Tibial nerve (tissue), 4 donors: ENCODE results near the gene DAP3. TPM values are rescaled to one million over a fixed set of nuclear protein-coding genes. Genes with fewer than 3 reads are reported as not detected.
"Not testable (repeated sequence)": the region's sequence is repeated elsewhere in the genome, so short reads cannot be mapped to it uniquely, and the experiment has no call there.

Experiments
- DNase-seq, 2 donors: peaks; one replicate each; pipeline ENCODE4 v3.0.0-alpha.2; 2019; ENCODE audit warnings: low spot score in 2 of 2
- H3K27ac ChIP-seq, 4 donors: fragments of 200-600 bp; sonication (generic) in 3 of 4; one replicate each; pipeline ENCODE4 v1.5.1; 2017 to 2019; ENCODE audit warnings: mild to moderate bottlenecking in 1 of 4
- H3K27me3 ChIP-seq, 2 donors: fragments of 200-600 bp; sonication (generic) in 1 of 2; one replicate each; pipeline versions ENCODE4 v1.5.1 to v1.6.0; 2017 to 2019
- H3K36me3 ChIP-seq, 3 donors: fragments of 200-600 bp; sonication (generic); one replicate each; pipeline ENCODE4 v1.5.1; 2018 to 2019
- H3K4me1 ChIP-seq, 4 donors: fragments of 200-600 bp; sonication (generic) in 3 of 4; one replicate each; pipeline ENCODE4 v1.5.1; 2017 to 2019
- H3K4me3 ChIP-seq, 4 donors: fragments of 200-600 bp; sonication (generic) in 3 of 4; one replicate each; pipeline ENCODE4 v1.5.1; 2017 to 2019; ENCODE audit warnings: mild to moderate bottlenecking in 1 of 4, moderate library complexity in 1 of 4
- H3K9me3 ChIP-seq, 4 donors: fragments of 200-600 bp; sonication (generic) in 3 of 4; one replicate each; pipeline ENCODE4 v1.5.1; 2017 to 2019
- EP300 ChIP-seq, 2 donors: sonication (generic); formaldehyde crosslinking; IDR thresholded peaks; one replicate each; pipeline ENCODE4 v1.6.1; 2017; ENCODE audit warnings: antibody characterized with exemption in 2 of 2, mild to moderate bottlenecking in 1 of 2
- POLR2A ChIP-seq, 2 donors: fragments of 450-650 bp; IDR thresholded peaks; one replicate each; pipeline ENCODE4 v1.6.1; 2017; ENCODE audit warnings: antibody characterized with exemption in 2 of 2, mild to moderate bottlenecking in 2 of 2, moderate library complexity in 2 of 2
- WGBS, 2 donors: methylation state at CpG; one replicate each; pipeline ENCODE4 v1.1.5; 2018; 5-methylcytosine and 5-hydroxymethylcytosine counted together
- total RNA-seq, 4 donors: library from RNA; depleted of rRNA; stranded (reverse); fragments of >200 nt; gene quantifications; one replicate each; pipeline ENCODE4 v1.1.0, GENCODE V29; 2016
- TF ChIP-seq, protein P1 (sequence below), 5 experiments: fragments of 200-600 bp in 3 of 5; fragments of 450-650 bp in 2 of 5; sonication (generic) in 3 of 5; IDR thresholded peaks; one replicate each; pipeline ENCODE4 v1.5.1; 2016 to 2019; ENCODE audit warnings: antibody characterized with exemption in 5 of 5, mild to moderate bottlenecking in 3 of 5, moderate library complexity in 2 of 5

Gene DAP3
- total RNA-seq, 4 donors from 2014 or later, result 101 to 159 (median 138) TPM

DNA sequence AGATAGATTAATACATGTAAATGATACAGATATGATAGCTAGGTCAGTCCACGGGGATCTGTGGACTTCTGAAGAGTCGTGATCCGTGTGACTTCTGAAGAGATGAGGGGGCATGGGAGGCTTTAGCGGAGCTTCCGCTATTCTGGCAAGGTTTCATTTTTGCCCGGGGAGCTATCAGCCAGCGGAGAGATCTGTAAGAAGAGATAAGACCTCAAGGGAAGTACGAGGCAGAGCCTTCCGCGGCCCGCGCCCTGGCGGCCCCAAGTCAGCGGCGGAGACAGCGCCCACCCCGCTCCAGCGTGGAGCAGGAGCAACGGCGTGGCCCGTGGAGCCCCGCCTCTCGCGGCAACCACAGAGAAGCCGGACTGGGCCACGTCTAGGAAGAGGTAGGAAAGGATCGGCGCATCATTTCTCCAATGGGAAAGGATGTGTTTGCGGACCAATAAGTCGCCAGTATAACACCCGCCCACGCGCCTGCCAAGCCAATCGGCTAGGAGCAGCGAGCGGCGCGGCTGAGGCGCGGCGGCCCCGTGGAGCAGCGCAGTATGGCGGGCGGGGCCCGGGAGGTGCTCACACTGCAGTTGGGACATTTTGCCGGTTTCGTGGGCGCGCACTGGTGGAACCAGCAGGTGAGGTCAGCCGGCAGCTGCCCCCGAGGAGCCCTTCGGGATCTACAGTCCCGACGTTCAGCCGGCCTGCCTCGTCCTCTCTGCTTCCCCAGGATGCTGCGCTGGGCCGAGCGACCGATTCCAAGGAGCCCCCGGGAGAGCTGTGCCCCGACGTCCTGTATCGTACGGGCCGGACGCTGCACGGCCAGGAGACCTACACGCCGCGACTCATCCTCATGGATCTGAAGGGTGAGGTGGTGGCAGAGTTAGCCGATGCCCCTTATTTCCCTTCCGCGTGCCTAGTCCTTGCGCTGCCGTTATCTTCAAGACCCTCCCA is 56.7 kb downstream of the DAP3 start:
- not testable (repeated sequence) for H3K9me3 ChIP-seq, H3K27me3 ChIP-seq, H3K4me1 ChIP-seq
- peak overlapping the region; percentile 76 to 87 (median 82) for H3K27ac ChIP-seq
- peaks cover 0 to 23% (median 0%) of the 10 kb centered on the region in 3 donors for H3K36me3 ChIP-seq
- WGBS, 2 donors, result 0 to 1% methylated on average over 30 to 34 of the region's 77 CpGs
- peak overlapping the region; percentile 64 to 83 (median 76) for H3K4me3 ChIP-seq
- DNase-seq, result peak; percentile 92 to 95
- peak in 1 of 2 donors; percentile 48 for TF ChIP-seq POLR2A (IDR thresholded peaks at IDR 0.05)
- TF ChIP-seq EP300 (IDR thresholded peaks at IDR 0.05), result peak; percentile 41 to 77
- TF ChIP-seq, protein P1, sequence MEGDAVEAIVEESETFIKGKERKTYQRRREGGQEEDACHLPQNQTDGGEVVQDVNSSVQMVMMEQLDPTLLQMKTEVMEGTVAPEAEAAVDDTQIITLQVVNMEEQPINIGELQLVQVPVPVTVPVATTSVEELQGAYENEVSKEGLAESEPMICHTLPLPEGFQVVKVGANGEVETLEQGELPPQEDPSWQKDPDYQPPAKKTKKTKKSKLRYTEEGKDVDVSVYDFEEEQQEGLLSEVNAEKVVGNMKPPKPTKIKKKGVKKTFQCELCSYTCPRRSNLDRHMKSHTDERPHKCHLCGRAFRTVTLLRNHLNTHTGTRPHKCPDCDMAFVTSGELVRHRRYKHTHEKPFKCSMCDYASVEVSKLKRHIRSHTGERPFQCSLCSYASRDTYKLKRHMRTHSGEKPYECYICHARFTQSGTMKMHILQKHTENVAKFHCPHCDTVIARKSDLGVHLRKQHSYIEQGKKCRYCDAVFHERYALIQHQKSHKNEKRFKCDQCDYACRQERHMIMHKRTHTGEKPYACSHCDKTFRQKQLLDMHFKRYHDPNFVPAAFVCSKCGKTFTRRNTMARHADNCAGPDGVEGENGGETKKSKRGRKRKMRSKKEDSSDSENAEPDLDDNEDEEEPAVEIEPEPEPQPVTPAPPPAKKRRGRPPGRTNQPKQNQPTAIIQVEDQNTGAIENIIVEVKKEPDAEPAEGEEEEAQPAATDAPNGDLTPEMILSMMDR (IDR thresholded peaks at IDR 0.05), result peak in 2 of 5 experiments; percentile 16 to 40

DNA sequence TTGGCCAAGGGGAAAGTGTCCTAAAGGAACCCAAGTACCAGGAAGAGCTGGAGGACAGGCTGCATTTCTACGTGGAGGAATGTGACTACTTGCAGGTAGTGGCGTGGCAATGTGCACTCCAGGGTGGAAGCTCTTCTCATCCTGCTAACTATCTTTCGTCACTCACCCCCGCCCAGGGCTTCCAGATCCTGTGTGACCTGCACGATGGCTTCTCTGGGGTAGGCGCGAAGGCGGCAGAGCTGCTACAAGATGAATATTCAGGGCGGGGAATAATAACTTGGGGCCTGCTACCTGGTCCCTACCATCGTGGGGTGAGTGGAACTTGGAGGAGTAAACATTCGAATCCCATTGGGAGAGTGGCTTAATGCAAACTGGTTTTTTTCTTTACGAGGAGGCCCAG is 58.7 kb downstream of the DAP3 start:
- not testable (repeated sequence) for DNase-seq, H3K4me3 ChIP-seq, H3K9me3 ChIP-seq, H3K27ac ChIP-seq, H3K4me1 ChIP-seq, H3K27me3 ChIP-seq
- H3K36me3 ChIP-seq, result peaks cover 0 to 41% (median 0%) of the 10 kb centered on the region in 3 donors
- WGBS, 2 donors, result 91 to 92% methylated on average over 10 to 11 of the region's 12 CpGs

DNA sequence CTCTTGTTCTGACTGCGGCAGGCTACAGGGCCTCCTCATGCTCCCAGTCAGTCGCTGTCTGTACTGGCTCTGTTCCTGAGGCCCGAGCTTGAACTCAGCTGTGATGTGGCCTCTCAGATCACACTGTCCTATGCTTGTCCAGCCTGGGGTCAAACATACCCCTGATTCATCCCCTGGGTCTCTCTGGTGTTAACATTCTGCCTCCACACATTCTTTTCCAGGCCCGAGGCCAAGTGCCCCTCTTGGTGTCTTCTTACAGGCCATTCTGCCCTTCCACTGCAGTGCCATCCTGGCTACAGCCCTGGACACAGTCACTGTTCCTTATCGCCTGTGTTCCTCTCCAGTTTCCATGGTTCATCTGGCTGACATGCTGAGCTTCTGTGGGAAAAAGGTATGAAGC is 59.2 kb downstream of the DAP3 start:
- H3K27ac ChIP-seq, H3K4me3 ChIP-seq, H3K9me3 ChIP-seq, H3K4me1 ChIP-seq, DNase-seq, H3K27me3 ChIP-seq: not testable (repeated sequence)
- peaks cover 0 to 47% (median 0%) of the 10 kb centered on the region in 3 donors for H3K36me3 ChIP-seq
- 77 to 82% methylated on average over 5 of the region's 5 CpGs for WGBS, 2 donors

DNA sequence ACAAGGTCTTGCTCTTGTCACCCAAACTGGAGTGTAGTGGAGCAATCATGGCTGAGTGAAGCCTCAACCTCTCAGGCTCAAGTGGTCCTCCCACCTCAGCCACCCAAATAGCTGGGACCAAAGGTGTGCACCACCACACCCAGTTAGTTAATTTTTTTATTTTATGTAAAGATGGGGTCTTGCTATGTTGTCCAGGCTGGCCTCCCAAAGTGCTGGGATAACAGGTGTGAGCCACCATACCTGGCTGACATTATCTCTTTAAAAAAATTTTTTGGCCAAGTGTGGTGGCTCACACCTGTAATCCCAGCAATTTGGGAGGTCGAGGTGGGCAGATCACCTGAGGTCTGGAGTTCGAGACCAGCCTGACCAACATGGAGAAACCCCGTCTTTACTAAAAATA is 70.1 kb downstream of the DAP3 start:
- H3K27ac ChIP-seq, H3K27me3 ChIP-seq, H3K9me3 ChIP-seq, DNase-seq, H3K4me1 ChIP-seq, H3K4me3 ChIP-seq: not testable (repeated sequence)
- 94 to 100% methylated on average over 3 of the region's 3 CpGs for WGBS, 2 donors
- peaks cover 6 to 93% (median 47%) of the 10 kb centered on the region in 3 donors for H3K36me3 ChIP-seq

DNA sequence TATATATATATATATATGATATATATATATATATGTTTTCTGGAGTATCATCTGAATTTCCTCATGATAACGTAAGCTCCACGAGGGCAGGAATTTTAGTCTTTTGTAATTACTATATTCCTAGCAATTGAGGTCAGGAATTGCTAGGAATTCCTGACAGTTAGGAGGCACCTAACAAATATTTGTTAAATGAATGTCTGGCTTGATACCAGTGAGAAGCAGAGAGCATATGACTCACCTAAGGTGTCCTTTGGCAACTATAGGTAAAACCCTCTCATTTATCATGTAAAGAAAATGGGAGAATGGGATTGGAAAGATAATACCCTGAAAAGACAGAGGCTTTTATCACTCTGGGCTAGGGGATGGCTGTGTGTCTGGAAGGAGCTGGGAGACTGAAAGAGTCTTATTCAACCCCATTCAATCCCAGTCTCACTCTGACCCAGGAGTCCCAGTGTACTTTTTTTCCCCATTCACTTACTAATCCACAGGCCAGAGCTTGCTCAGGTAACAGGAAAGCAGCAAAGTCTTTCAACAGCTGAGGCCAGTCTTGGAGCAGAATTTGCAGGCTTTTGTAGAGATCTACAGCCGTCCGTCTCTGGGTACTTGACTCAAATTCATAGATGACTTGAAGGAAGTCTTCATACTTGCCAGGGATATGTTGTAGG is 71.2 kb downstream of the DAP3 start:
- Histone ChIP-seq H3K4me3 (no peak overlapping the region), H3K27me3 (no peaks in the 10 kb centered on the region), H3K27ac (no peak overlapping the region), H3K4me1 (peaks cover 0 to 5% (median 0%) of the 10 kb centered on the region in 4 donors), H3K9me3 (no peaks in the 10 kb centered on the region), H3K36me3 (peaks cover 6 to 93% (median 47%) of the 10 kb centered on the region in 3 donors)
- 96 to 99% methylated on average over 4 of the region's 4 CpGs for WGBS, 2 donors
- TF ChIP-seq EP300 (IDR thresholded peaks at IDR 0.05) (no peak), POLR2A (IDR thresholded peaks at IDR 0.05) (no peak)
- TF ChIP-seq, protein P1 (IDR thresholded peaks at IDR 0.05), result no peak
- DNase-seq, result no peak

DNA sequence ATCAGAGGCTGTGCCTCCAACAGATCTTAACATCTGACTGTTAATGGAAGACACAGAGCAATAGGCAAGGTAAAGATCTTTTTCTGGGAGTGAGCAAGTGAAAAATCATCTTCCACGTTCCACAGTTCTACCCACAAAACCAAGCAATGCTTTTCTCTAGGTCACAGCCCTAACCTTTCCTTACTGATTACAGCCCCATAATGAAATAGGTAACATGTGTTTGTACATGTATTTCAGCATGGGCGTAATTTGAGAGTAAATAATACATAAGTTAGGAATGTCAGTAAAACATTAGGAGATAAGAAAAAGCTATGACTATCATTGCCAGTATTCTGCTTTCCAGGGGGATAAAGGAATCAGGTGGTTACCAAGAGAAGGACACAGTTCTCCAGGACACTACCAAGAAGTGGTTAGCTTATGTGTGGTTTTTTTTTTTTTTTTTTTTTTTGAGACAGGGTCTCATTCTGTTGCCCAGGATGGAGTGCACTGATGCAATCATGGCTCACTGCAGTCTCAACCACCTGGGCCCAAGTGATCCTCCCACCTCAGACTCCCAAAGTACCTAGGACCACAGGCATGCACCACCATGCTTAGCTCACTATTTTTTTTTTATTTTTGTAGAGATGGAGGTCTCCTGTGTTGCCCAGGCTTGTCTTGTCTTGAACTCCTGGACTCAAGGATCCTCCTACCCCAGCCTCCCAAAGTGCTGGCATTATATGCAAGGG is 72.0 kb downstream of the DAP3 start:
- Histone ChIP-seq H3K4me3 (no peak overlapping the region), H3K27me3 (no peaks in the 10 kb centered on the region), H3K36me3 (peaks cover 6 to 93% (median 51%) of the 10 kb centered on the region in 3 donors), H3K4me1 (peaks cover 0 to 5% (median 0%) of the 10 kb centered on the region in 4 donors), H3K27ac (no peak overlapping the region), H3K9me3 (no peaks in the 10 kb centered on the region)
- TF ChIP-seq EP300 (IDR thresholded peaks at IDR 0.05) (no peak), POLR2A (IDR thresholded peaks at IDR 0.05) (no peak)
- TF ChIP-seq, protein P1 (IDR thresholded peaks at IDR 0.05), result no peak
- no peak for DNase-seq
- WGBS, 2 donors, result 91 to 92% methylated on average over 2 of the region's 2 CpGs
